Osteoblast (primary cell): ENCODE measurements around the gene SPATA9. TPM values are rescaled to one million over a fixed set of nuclear protein-coding genes. Genes with fewer than 3 reads are reported as not detected.

Experiments
- DNase-seq: peaks from one replicate; pipeline ENCODE4 v3.0.0; 2011; ENCODE audit warnings: low spot score, mixed read lengths; ENCODE audit not compliant: insufficient read length; ENCODE audit errors: missing footprints
- H2AFZ ChIP-seq: 2 replicates; pipeline ENCODE4 v1.6.0; 2011; ENCODE audit warnings: mild to moderate bottlenecking, low read length
- H3K27ac ChIP-seq: 2 replicates; pipeline ENCODE4 v1.5.1; 2011; ENCODE audit warnings: mild to moderate bottlenecking, low read depth, low read length, moderate library complexity
- H3K27me3 ChIP-seq: 2 replicates; pipeline ENCODE4 v1.6.0; 2012; ENCODE audit warnings: mild to moderate bottlenecking, control low read depth, inconsistent platforms, low read length, moderate library complexity; ENCODE audit not compliant: insufficient read depth
- H3K36me3 ChIP-seq: 2 replicates; pipeline ENCODE4 v1.5.1; 2011; ENCODE audit warnings: mild to moderate bottlenecking, low read length, control low read depth, moderate library complexity; ENCODE audit not compliant: insufficient read depth
- H3K4me1 ChIP-seq: 2 replicates; pipeline ENCODE4 v1.5.1; 2011; ENCODE audit warnings: mild to moderate bottlenecking, low read length, control low read depth, moderate library complexity; ENCODE audit not compliant: insufficient read depth
- H3K4me2 ChIP-seq: 2 replicates; pipeline ENCODE4 v1.6.0; 2011; ENCODE audit warnings: mild to moderate bottlenecking, low read length; ENCODE audit not compliant: insufficient read depth
- H3K4me3 ChIP-seq: fragments of 200-600 bp; sonication (generic); 3 replicates; pipeline ENCODE4 v1.5.1; 2012; ENCODE audit warnings: mild to moderate bottlenecking, low read length, inconsistent platforms; ENCODE audit not compliant: insufficient read depth
- H3K79me2 ChIP-seq: 2 replicates; pipeline ENCODE4 v1.6.0; 2012; ENCODE audit warnings: mild to moderate bottlenecking, low read length, control low read depth, inconsistent platforms; ENCODE audit not compliant: insufficient read depth
- H3K9me3 ChIP-seq: 2 replicates; pipeline ENCODE4 v1.5.1; 2011; ENCODE audit warnings: low read depth, low read length, control low read depth
- H4K20me1 ChIP-seq: 2 replicates; pipeline ENCODE4 v1.6.0; 2012; ENCODE audit warnings: mild to moderate bottlenecking, low read length, control low read depth; ENCODE audit not compliant: insufficient read depth
- CTCF ChIP-seq: IDR thresholded peaks from 2 replicates; pipeline ENCODE4 v1.5.1; 2011; ENCODE audit warnings: mild to moderate bottlenecking, low read depth, low read length, moderate library complexity; ENCODE audit errors: extremely low read depth
- total RNA-seq: library from RNA; depleted of rRNA; stranded (reverse); fragments of >200 nt; gene quantifications from 2 replicates; pipeline ENCODE4 v1.2.3, GENCODE V29; 2012

The SPATA9 gene
- total RNA-seq, 1 donor, result 0.36 TPM

GRCh38 chr5:95725071-95725820 lies 42.5 kb upstream of the SPATA9 start:
- Histone ChIP-seq H3K36me3 (no peaks in the 10 kb centered on the region), H3K4me2 (peak overlapping the region; percentile 72), H3K27me3 (no peaks in the 10 kb centered on the region), H4K20me1 (no peaks in the 10 kb centered on the region), H3K4me1 (peaks cover 68% of the 10 kb centered on the region), H3K79me2 (no peaks in the 10 kb centered on the region), H3K27ac (peak overlapping the region; percentile 87), H2AFZ (no peak overlapping the region), H3K4me3 (no peak overlapping the region), H3K9me3 (no peaks in the 10 kb centered on the region)
- TF ChIP-seq CTCF, result no peak
- peak; percentile 66 for DNase-seq

- no peak for DNase-seq
- H4K20me1 ChIP-seq, result no peaks in the 10 kb centered on the region
- peak overlapping the region; percentile 9 for H3K4me2 ChIP-seq
- no peaks in the 10 kb centered on the region for H3K79me2 ChIP-seq
- peaks cover 54% of the 10 kb centered on the region for H3K4me1 ChIP-seq
- no peaks in the 10 kb centered on the region for H3K27me3 ChIP-seq
- peak overlapping the region; percentile 15 for H3K27ac ChIP-seq
- TF ChIP-seq CTCF, result no peak
- no peak overlapping the region for H2AFZ ChIP-seq
- H3K36me3 ChIP-seq, result no peaks in the 10 kb centered on the region
- H3K4me3 ChIP-seq, result no peak overlapping the region
- H3K9me3 ChIP-seq, result no peaks in the 10 kb centered on the region
Measured at GRCh38 chr5:95723632-95724369, 41.0 kb upstream of the SPATA9 start.

GRCh38 chr5:95721582-95722295 lies 38.9 kb upstream of the SPATA9 start:
- TF ChIP-seq CTCF, result no peak
- Histone ChIP-seq H3K4me3 (no peak overlapping the region), H4K20me1 (no peaks in the 10 kb centered on the region), H2AFZ (no peak overlapping the region), H3K27me3 (no peaks in the 10 kb centered on the region), H3K9me3 (no peaks in the 10 kb centered on the region), H3K4me2 (no peak overlapping the region), H3K36me3 (no peaks in the 10 kb centered on the region), H3K27ac (no peak overlapping the region), H3K4me1 (peaks cover 35% of the 10 kb centered on the region), H3K79me2 (no peaks in the 10 kb centered on the region)
- DNase-seq, result no peak
